Activated naive CD4-positive, alpha-beta T cell treated with anti-CD3 and anti-CD28 coated beads, Interleukin-2, amount 10 ng/mL, durations not matched to agents 7 days and 5 days (primary cell): ENCODE data around the gene STYX.
"Not testable (repeated sequence)": the region's sequence is repeated elsewhere in the genome, so short reads cannot be mapped to it uniquely, and the experiment has no call there.

Experiments
- CTCF ChIA-PET: fragments of 350-600 bp; sonication (Branson Sonifier 250); formaldehyde crosslinking; loops from one replicate; lab custom pipeline; 2021; ENCODE audit warnings: antibody characterized with exemption; lab: Charles Lee
- DNase-seq: peaks from one replicate; pipeline ENCODE4 v3.0.0-alpha.2; 2020
- H3K27ac Mint-ChIP-seq: one replicate; pipeline ENCODE4 v1.8.0; 2021; ENCODE audit warnings: mild to moderate bottlenecking, moderate library complexity, mixed read lengths
- H3K27me3 Mint-ChIP-seq: one replicate; pipeline ENCODE4 v1.8.0; 2021; ENCODE audit warnings: mild to moderate bottlenecking, mixed read lengths
- H3K36me3 Mint-ChIP-seq: one replicate; pipeline ENCODE4 v1.8.0; 2021; ENCODE audit warnings: mixed read lengths
- H3K4me1 Mint-ChIP-seq: one replicate; pipeline ENCODE4 v1.8.0; 2021; ENCODE audit warnings: mixed read lengths
- H3K4me3 Mint-ChIP-seq: one replicate; pipeline ENCODE4 v1.8.0; 2021; ENCODE audit warnings: mild to moderate bottlenecking, moderate library complexity, mixed read lengths
- H3K9me3 Mint-ChIP-seq: one replicate; pipeline ENCODE4 v1.8.0; 2021; ENCODE audit warnings: mixed read lengths

The STYX gene

DNA sequence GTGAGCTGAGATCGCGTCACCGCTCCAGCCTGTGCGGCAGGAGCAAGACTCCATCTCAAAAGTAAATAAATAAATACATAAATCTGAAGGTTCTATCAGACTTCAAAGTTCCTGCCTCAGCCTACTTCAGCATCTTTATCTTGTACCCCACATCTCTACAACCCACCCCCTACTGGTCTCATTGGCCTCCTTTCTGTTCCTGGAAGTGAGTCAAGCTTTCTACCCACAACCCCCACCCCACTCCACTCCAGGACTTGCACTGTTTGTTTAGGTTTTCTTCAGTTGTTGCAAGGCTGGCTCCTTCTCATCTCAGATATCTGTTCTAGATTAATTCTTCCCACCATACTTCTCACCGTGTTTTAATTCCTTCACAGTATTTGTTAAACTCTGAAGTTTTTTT is 23.7 kb upstream of the STYX start:
- CTCF ChIA-PET = interaction anchor here (1.2 to 1.3 kb wide), 2 partner anchors 9 to 14 kb away, joined by 4 to 7 read pairs; no protein-coding TSS in a partner anchor
- Mint-ChIP-seq H3K4me1 (peaks cover 51% of the 10 kb centered on the region), H3K27me3 (peaks cover 3% of the 10 kb centered on the region), H3K27ac (peak overlapping the region; percentile 91), H3K4me3 (peak overlapping the region; percentile 98), H3K36me3 (peaks cover 31% of the 10 kb centered on the region), H3K9me3 (no peaks in the 10 kb centered on the region)
- peak; percentile 58 for DNase-seq

DNA sequence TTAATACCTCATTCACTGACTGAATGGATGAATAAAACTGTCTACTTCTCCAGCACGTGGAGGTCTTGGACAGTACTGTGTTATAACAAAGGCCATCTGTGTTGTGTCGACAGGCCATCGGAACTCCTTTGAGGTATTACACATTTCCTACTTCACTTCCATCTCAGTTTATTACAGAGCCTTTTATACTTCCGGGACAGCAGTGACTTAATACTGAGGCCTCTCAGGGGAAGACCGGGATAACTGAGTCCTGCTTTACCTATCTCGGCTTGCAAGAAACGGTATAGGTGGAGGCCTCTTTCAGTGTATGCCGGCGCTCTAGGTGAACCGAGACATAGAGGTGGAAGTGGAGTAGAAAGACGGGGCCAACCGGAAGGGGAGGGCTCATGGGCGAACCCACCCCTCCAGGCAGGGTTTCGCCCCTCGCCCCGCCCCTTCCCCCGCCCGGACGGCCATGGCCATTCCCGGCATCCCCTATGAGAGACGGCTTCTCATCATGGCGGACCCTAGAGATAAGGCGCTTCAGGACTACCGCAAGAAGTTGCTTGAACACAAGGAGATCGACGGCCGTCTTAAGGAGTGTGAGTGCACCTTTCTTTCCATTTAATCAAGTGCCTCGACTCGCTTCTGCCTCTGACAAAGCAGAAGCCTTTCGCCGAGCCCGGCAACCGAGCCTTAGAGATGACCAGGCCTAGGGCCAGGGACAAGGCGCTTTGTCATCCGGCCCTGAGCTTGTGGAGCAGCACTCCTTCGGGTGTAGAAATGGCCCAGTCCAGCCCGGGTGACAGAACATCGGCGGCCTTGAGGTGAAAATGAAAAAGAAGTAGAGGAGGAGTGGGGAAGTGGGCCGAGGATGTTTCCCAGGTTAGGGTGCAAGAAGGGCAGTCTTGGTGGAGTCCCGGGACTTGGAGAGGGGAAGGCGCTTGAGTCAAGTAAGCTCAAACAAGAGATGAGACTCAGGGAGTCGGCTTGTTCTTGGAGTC is 23.0 kb upstream of the STYX start, which contains the start of gene PSMC6:
PSMC6 (plus strand) TSS at position 477 of the 983 bp plus-strand sequence; CDS start at position 497, 20 bp downstream.
- DNase-seq = peak; percentile 97
- Mint-ChIP-seq H3K9me3 (no peaks in the 10 kb centered on the region), H3K27me3 (no peaks in the 10 kb centered on the region), H3K36me3 (peaks cover 37% of the 10 kb centered on the region), H3K4me3 (peak within 1 kb of the TSS; percentile 98), H3K4me1 (peaks cover 52% of the 10 kb centered on the region), H3K27ac (peak within 1 kb of the TSS; percentile 91)
- CTCF ChIA-PET = interaction anchor here (1.2 to 1.3 kb wide), 2 partner anchors 10 to 15 kb away, joined by 4 to 7 read pairs; no protein-coding TSS in a partner anchor

DNA sequence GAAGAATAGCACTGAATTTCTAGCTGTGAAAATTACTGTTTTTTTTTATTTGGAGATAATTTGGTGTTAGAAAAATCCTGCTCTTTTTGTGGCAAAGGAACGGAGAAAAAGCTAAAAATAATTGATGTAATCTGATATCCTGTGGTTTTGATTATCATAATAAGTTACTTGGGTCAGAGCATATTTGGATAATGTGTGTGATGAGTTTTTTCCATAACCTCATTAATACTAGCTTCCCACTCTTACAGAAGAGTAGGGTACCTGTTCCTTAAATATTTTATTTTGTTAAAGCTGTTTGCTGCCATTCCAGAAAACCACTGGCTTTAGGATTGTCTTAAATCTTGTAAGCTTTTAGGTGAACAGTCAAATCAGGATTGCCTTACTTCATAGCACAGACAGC is 18.3 kb upstream of the STYX start:
- Mint-ChIP-seq H3K27ac (no peak overlapping the region), H3K36me3 (peaks cover 64% of the 10 kb centered on the region), H3K9me3 (no peaks in the 10 kb centered on the region), H3K4me1 (peaks cover 38% of the 10 kb centered on the region), H3K27me3 (no peaks in the 10 kb centered on the region), H3K4me3 (no peak overlapping the region)
- CTCF ChIA-PET = no interaction called here
- no peak for DNase-seq

DNA sequence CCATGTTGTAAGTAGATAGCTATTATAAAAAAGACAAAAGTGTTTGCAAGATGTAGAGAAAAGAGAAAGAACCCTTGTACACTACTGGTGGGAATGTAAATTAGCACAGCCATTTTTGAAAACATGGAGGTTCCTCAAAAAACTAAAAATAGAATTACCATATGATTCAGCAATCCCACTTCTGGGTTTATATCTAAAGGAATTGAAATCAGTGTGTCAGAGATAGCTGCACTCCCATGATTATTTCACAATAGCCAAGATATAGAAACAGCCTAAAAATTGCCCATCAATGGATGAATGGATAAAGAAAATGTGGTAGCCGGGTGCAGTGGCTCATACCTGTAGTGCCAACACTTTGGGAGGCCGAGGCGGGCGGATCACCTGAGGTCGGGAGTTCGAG is 13.8 kb upstream of the STYX start:
- DNase-seq = no peak
- H3K27ac Mint-ChIP-seq = no peak overlapping the region
- CTCF ChIA-PET = no interaction called here
- H3K4me3 Mint-ChIP-seq = no peak overlapping the region
- no peaks in the 10 kb centered on the region for H3K27me3 Mint-ChIP-seq
- H3K36me3 Mint-ChIP-seq = peaks cover 43% of the 10 kb centered on the region
- H3K4me1 Mint-ChIP-seq = peaks cover 2% of the 10 kb centered on the region
- H3K9me3 Mint-ChIP-seq = no peaks in the 10 kb centered on the region

DNA sequence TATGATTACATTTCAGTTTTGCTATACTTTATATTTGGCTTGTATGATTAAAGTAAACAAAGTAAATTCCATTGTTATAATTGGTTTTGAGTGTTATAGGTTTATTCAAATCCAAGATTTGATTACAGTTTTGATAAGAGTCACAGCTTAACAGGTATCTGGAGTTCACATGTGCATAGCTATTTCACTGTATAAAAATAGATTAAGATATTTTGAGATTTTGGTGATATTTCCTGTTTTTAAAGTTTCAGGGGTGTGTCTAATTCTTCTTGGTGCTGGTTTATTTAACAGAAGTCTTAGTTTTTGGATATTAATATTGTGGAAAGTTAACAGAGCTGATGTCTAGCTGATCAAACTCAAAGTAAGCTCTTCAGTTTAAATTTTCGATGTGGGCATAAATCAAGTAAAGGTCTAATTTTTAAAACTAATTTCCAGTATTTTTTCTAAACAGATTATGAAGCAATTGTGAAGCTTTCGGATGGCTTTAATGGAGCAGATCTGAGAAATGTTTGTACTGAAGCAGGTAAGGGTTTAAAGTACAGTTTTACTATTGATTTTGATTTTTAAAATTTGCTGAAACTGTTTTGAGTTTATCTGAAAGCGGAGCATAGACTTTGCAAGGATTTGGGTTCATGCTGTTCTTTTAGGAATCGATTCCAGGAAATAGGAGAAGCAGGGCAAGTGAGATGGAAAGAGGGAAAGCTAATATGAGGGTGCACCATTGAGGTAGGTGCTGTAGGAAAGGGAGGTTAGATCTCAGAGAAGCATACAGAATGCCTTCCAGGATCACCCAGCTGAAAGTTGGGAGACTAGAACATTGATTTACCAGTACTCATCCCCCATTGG is 6.2 kb upstream of the STYX start:
- Mint-ChIP-seq H3K4me1 (peaks cover 11% of the 10 kb centered on the region), H3K27me3 (no peaks in the 10 kb centered on the region), H3K27ac (no peak overlapping the region), H3K36me3 (peaks cover 46% of the 10 kb centered on the region), H3K4me3 (no peak overlapping the region), H3K9me3 (no peaks in the 10 kb centered on the region)
- no peak for DNase-seq
- CTCF ChIA-PET = interaction anchor here (0.6 to 1.3 kb wide), 2 partner anchors 15 to 60 kb away, joined by 3 read pairs; no protein-coding TSS in a partner anchor

DNA sequence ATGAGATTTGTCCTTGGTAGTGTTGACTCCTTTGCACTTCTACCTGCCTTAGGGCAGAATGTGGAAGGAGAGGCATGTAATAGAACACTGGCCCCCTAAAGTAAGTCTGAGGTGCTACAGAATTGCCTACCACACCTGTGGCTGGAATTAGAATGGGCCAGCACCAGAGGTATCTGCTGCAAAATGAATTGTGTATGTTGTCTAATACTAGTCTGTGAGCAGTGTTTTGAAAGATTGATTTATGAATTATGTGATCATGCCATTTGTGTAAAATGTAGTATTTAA is 5.7 kb upstream of the STYX start:
- Mint-ChIP-seq H3K27me3 (no peaks in the 10 kb centered on the region), H3K36me3 (peaks cover 46% of the 10 kb centered on the region), H3K9me3 (no peaks in the 10 kb centered on the region), H3K4me3 (no peak overlapping the region), H3K4me1 (peaks cover 14% of the 10 kb centered on the region), H3K27ac (no peak overlapping the region)
- CTCF ChIA-PET = no interaction called here
- DNase-seq = no peak

DNA sequence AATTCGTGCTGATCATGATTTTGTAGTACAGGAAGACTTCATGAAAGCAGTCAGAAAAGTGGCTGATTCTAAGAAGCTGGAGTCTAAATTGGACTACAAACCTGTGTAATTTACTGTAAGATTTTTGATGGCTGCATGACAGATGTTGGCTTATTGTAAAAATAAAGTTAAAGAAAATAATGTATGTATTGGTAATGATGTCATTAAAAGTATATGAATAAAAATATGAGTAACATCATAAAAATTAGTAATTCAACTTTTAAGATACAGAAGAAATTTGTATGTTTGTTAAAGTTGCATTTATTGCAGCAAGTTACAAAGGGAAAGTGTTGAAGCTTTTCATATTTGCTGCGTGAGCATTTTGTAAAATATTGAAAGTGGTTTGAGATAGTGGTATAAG is 2.5 kb upstream of the STYX start:
- H3K4me3 Mint-ChIP-seq, H3K9me3 Mint-ChIP-seq, H3K27me3 Mint-ChIP-seq, CTCF ChIA-PET, H3K27ac Mint-ChIP-seq, DNase-seq: not testable (repeated sequence)
- Mint-ChIP-seq H3K4me1 (peaks cover 25% of the 10 kb centered on the region), H3K36me3 (peaks cover 39% of the 10 kb centered on the region)

DNA sequence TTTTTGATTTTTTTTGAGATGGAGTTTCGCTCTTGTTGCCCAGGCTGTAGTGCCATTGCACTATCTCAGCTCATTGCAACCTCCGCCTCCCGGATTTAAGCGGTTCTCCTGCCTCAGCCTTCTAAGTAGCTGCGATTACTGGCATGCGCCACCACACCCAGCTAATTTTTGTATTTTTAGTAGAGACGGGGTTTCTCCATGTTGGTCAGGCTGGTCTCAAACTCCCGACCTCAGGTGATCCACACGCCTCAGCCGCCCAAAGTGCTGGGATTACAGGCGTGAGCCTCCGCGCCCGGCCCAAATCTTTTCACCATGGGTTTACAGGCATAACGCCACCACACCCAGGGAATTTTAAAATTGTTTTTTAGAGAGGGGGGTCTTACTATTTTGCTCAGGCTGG is 931 bp upstream of the STYX start:
- Mint-ChIP-seq H3K4me3 (peak overlapping the region; percentile 33), H3K36me3 (peaks cover 42% of the 10 kb centered on the region), H3K4me1 (peaks cover 33% of the 10 kb centered on the region)
- H3K9me3 Mint-ChIP-seq, H3K27me3 Mint-ChIP-seq, H3K27ac Mint-ChIP-seq, DNase-seq: not testable (repeated sequence)
- CTCF ChIA-PET = interaction anchor here (1.1 kb wide), 1 partner anchor 18 kb away, joined by 3 read pairs; no protein-coding TSS in a partner anchor

DNA sequence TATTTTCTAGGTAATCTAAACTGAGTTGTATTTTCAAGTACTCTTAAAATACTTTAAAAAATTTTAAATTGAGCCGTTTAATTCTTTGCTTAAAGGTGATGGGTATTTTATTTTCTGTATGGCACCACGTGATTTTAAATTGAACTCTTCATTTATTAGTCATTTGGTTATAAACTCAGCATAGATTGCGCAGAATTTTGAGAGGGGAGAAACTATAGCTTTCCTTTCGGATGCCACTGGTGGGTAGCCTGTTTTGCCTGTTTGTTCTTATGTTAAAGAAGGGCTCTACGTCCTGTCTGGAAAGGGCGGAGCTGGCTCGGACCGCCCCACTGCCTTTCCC is 411 bp upstream of the STYX start:
- no peaks in the 10 kb centered on the region for H3K9me3 Mint-ChIP-seq
- peak overlapping the region; percentile 89 for H3K27ac Mint-ChIP-seq
- H3K4me3 Mint-ChIP-seq = peak overlapping the region; percentile 95
- H3K36me3 Mint-ChIP-seq = peaks cover 46% of the 10 kb centered on the region
- no peak for DNase-seq
- H3K27me3 Mint-ChIP-seq = no peaks in the 10 kb centered on the region
- CTCF ChIA-PET = no interaction called here
- H3K4me1 Mint-ChIP-seq = peaks cover 38% of the 10 kb centered on the region

DNA sequence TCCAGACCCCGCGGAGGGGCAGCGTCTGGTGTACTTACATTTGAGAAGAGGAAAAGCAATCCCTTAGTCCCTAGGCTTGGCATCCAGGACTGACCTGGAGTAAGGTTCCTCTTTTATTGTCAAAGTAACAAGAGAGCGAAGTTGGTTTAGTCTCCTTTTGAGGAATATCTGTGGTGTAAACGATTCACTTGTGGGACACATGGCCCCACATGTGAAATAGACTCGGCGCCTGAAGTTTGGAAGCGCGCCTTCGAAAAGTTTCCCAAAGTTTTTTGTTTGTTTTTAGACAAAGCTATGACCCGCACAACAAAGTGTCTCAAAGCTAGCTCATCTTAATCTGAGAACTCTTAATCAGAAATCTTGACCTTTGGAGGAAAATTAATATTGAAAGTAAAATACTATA is 744 bp downstream of the STYX start:
- CTCF ChIA-PET = no interaction called here

DNA sequence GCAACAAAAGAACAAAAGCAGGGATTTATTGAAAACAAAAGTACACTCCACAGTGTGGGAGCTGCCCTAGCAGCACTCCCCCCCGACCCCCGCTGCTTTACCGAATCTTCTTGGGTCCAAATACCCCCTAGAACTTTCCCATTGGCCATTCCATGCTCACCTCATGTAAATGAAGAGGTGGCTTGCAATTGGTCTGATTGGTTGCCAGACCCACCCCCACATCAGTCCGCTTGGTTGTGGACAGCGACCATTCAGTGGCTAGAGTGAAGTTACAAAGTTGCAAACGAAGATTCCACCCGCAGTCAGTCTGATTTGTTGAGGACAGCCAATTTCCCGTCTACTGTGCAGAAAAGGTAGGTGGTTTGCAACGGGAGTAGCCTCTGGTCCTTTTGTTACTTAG is 3.9 kb downstream of the STYX start:
- no peak overlapping the region for H3K27ac Mint-ChIP-seq
- CTCF ChIA-PET = no interaction called here
- peaks cover 65% of the 10 kb centered on the region for H3K4me1 Mint-ChIP-seq
- no peak for DNase-seq
- H3K9me3 Mint-ChIP-seq = no peaks in the 10 kb centered on the region
- H3K4me3 Mint-ChIP-seq = no peak overlapping the region
- H3K36me3 Mint-ChIP-seq = peaks cover 52% of the 10 kb centered on the region
- no peaks in the 10 kb centered on the region for H3K27me3 Mint-ChIP-seq

More for the DNA sequence above, 744 bp downstream of the STYX start:
- H3K9me3 Mint-ChIP-seq = no peaks in the 10 kb centered on the region
- no peak for DNase-seq
- peaks cover 50% of the 10 kb centered on the region for H3K36me3 Mint-ChIP-seq
- H3K4me1 Mint-ChIP-seq = peaks cover 46% of the 10 kb centered on the region
- peak overlapping the region; percentile 95 for H3K4me3 Mint-ChIP-seq
- H3K27ac Mint-ChIP-seq = peak overlapping the region; percentile 89
- no peaks in the 10 kb centered on the region for H3K27me3 Mint-ChIP-seq

DNA sequence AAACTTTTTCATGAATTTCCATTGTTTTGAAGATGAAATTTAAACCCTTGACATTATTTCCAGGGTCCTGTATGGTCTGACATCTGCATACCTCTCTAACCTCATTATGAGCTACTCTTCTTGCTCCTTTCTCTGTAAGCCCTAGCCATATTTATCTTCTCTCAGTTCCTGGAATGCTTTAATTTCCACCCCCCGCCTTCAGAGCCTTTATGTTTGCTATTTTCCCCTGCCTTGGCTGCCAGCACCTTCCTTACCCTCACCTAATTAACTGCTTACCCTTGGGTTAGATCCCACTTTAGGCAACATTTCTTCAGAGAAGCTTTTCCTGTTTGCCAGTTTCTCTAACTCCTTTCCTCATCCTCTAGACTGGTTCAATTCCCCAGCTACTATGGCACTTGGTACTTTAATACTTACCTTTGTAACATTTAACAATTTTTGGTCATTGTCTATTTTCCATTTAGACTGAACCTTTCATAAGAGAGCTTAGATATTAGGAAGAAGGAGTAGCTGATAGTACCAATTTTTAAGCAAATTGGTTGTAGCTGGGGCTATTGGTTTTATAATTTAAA is 6.0 kb downstream of the STYX start:
- peaks cover 60% of the 10 kb centered on the region for H3K36me3 Mint-ChIP-seq
- H3K27me3 Mint-ChIP-seq = no peaks in the 10 kb centered on the region
- no peak for DNase-seq
- H3K4me3 Mint-ChIP-seq = no peak overlapping the region
- H3K9me3 Mint-ChIP-seq = no peaks in the 10 kb centered on the region
- H3K4me1 Mint-ChIP-seq = peaks cover 69% of the 10 kb centered on the region
- CTCF ChIA-PET = interaction anchor here (1.3 kb wide), 1 partner anchor 16 kb away, joined by 3 read pairs; no protein-coding TSS in a partner anchor
- peak overlapping the region; percentile 13 for H3K27ac Mint-ChIP-seq

DNA sequence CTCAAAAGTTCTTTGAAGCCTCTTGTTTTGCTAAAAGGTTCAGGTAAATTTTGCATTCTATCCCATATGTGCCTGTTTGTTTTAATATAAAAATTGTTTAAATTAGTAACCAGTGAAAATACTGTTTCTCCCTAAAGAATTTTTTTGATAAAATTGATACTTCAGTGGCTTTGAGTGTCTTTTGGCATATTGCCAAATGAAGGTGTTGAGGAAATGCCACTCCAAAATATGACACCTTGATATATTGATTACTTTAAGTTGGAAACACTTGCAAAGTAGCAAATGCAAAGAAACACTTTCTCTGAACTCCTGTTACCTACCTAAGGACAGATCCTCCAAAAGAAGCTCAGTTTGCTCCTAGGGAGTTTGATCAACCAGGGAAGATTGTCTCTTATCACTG is 8.4 kb downstream of the STYX start:
- H3K9me3 Mint-ChIP-seq = no peaks in the 10 kb centered on the region
- no peaks in the 10 kb centered on the region for H3K27me3 Mint-ChIP-seq
- peaks cover 52% of the 10 kb centered on the region for H3K36me3 Mint-ChIP-seq
- no peak overlapping the region for H3K4me3 Mint-ChIP-seq
- DNase-seq = no peak
- CTCF ChIA-PET = no interaction called here
- no peak overlapping the region for H3K27ac Mint-ChIP-seq
- H3K4me1 Mint-ChIP-seq = peaks cover 74% of the 10 kb centered on the region

DNA sequence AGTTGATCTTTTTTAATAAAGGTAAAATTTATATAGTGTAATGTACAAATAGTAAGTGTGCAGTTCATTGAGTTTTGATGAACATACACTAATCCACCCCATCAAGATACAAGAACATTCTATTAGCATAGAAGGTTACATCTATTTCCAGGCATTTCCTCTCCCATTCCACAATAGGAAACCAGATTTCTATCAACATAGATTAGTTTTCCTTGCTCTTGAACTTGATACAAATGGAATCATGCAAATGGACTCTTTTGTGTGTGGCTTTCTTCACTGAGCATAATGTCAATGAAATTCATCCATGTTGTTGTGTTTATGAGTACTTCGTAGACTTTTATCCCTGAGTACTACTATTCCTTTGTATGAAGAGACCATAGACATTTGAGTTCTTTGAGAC is 10.8 kb downstream of the STYX start:
- peaks cover 73% of the 10 kb centered on the region for H3K4me1 Mint-ChIP-seq
- CTCF ChIA-PET = no interaction called here
- peak overlapping the region; percentile 16 for H3K27ac Mint-ChIP-seq
- H3K27me3 Mint-ChIP-seq = no peaks in the 10 kb centered on the region
- DNase-seq = no peak
- no peak overlapping the region for H3K4me3 Mint-ChIP-seq
- peaks cover 42% of the 10 kb centered on the region for H3K36me3 Mint-ChIP-seq
- H3K9me3 Mint-ChIP-seq = no peaks in the 10 kb centered on the region
